Smooth muscle cell (in vitro differentiated cells): ENCODE data around the gene UROC1. TPM values are rescaled to one million over a fixed set of nuclear protein-coding genes. Genes with fewer than 3 reads are reported as not detected.

Experiments used
- polyA plus RNA-seq: library from polyadenylated mRNA; unstranded; fragments of >200 nt; fragmentation: Nextera tagmentation; extraction: Ambion mirVana; gene quantifications from 2 replicates; pipeline ENCODE4 v1.2.1, GENCODE V29; 2016
- small RNA-seq: library from RNA; depleted of rRNA; stranded (forward); fragments of <200 nt; gene quantifications from one replicate; pipeline ENCODE3, GENCODE V24; 2014
- total RNA-seq: library from RNA; depleted of rRNA; stranded (reverse); fragments of >200 nt; gene quantifications from 2 replicates; pipeline ENCODE4 v1.2.3, GENCODE V29; 2014

UROC1 gene
- total and polyA plus RNA-seq, 2 experiments from 2014 or later = not detected

Small RNA genes lying within 50 kb of the gene (small RNA-seq; reads per million reads assigned to genes)
- 0.13 reads per million for gene RNA5SP138

Other genes starting within 250 kb of the UROC1 start
- not detected in 2 replicates for gene KLF15, start 160.4 kb downstream of the UROC1 start, total RNA-seq
- 0.13 TPM in 1 of 2 replicates, not detected in the other for gene KLF15, start 160.4 kb downstream of the UROC1 start, polyA plus RNA-seq
- not detected in 2 replicates for gene CFAP100, start 122.9 kb downstream of the UROC1 start, total RNA-seq
- not detected in 2 replicates for gene CFAP100, start 122.9 kb downstream of the UROC1 start, polyA plus RNA-seq
- gene ZXDC, start 41.9 kb downstream of the UROC1 start, total RNA-seq = 18.8 and 20.4 TPM in 2 replicates
- 9.2 and 16.2 TPM in 2 replicates for gene ZXDC, start 41.9 kb downstream of the UROC1 start, polyA plus RNA-seq
- not detected in 2 replicates for gene CHST13, start 6.4 kb upstream of the UROC1 start, total RNA-seq
- not detected in 2 replicates for gene CHST13, start 6.4 kb upstream of the UROC1 start, polyA plus RNA-seq
- not detected in 2 replicates for gene C3orf22, start 41.2 kb upstream of the UROC1 start, total RNA-seq
- gene C3orf22, start 41.2 kb upstream of the UROC1 start, polyA plus RNA-seq = not detected in 2 replicates
- gene TXNRD3, start 137.4 kb upstream of the UROC1 start, total RNA-seq = 13.7 and 14.8 TPM in 2 replicates
- gene TXNRD3, start 137.4 kb upstream of the UROC1 start, polyA plus RNA-seq = 19.2 and 27.2 TPM in 2 replicates
- 6.7 and 8.9 TPM in 2 replicates for gene CHCHD6, start 186.5 kb upstream of the UROC1 start, total RNA-seq
- 24.3 and 27.2 TPM in 2 replicates for gene CHCHD6, start 186.5 kb upstream of the UROC1 start, polyA plus RNA-seq